Measurements from ENCODE around the gene CEP95. TPM values are rescaled to one million over a fixed set of nuclear protein-coding genes. Genes with fewer than 3 reads are reported as not detected.
A peak's percentile ranks its signal among the peaks of the same experiment; 100 is the strongest.
"Not testable (repeated sequence)": the region's sequence is repeated elsewhere in the genome, so short reads cannot be mapped to it uniquely, and the experiment has no call there.

The CEP95 gene
- total RNA-seq, 6 experiments from 2014 or later: 9.0 to 13.0 (median 11.5) TPM

GRCh38 chr17:64491034-64491860 is 15.5 kb upstream of the CEP95 start:
- Mint-ChIP-seq H3K36me3 (ENCODE audit: low read depth) (peaks cover 24% of the 10 kb centered on the region; the same call in 1 of the 2 replicates), H3K4me3 (no peak overlapping the region), H3K9me3 (peaks cover 5% of the 10 kb centered on the region; the same call in 1 of the 2 replicates), H3K27ac (no peak overlapping the region; the same call in 1 of the 2 replicates), H3K4me1 (ENCODE audit: low read depth) (peaks cover 20% of the 10 kb centered on the region), H3K27me3 (ENCODE audit: insufficient read depth) (peaks cover 8% of the 10 kb centered on the region)
- DNase-seq: no peak
- TF ChIP-seq CTCF (IDR thresholded peaks at IDR 0.05): peak; percentile 84

GRCh38 chr17:64491994-64492393 is 14.8 kb upstream of the CEP95 start:
- Mint-ChIP-seq H3K27ac (no peak overlapping the region; the same call in 1 of the 2 replicates), H3K36me3 (ENCODE audit: low read depth) (peaks cover 31% of the 10 kb centered on the region; the same call in 1 of the 2 replicates), H3K4me1 (ENCODE audit: low read depth) (peaks cover 27% of the 10 kb centered on the region), H3K27me3 (ENCODE audit: insufficient read depth) (peaks cover 15% of the 10 kb centered on the region), H3K9me3 (peaks cover 10% of the 10 kb centered on the region), H3K4me3 (no peak overlapping the region)
- TF ChIP-seq CTCF (IDR thresholded peaks at IDR 0.05): no peak
- no peak for DNase-seq

- Mint-ChIP-seq H3K36me3 (ENCODE audit: low read depth) (peaks cover 31% of the 10 kb centered on the region), H3K4me3 (no peak overlapping the region), H3K9me3 (peaks cover 14% of the 10 kb centered on the region), H3K27ac (no peak overlapping the region), H3K27me3 (ENCODE audit: insufficient read depth) (peaks cover 20% of the 10 kb centered on the region), H3K4me1 (ENCODE audit: low read depth) (peaks cover 33% of the 10 kb centered on the region)
- DNase-seq: no peak
- peak; percentile 79 for TF ChIP-seq CTCF (IDR thresholded peaks at IDR 0.05)
These were observed 14.2 kb upstream of the CEP95 start for GRCh38 chr17:64492481-64493109.

- DNase-seq: no peak
- Mint-ChIP-seq H3K36me3 (ENCODE audit: low read depth) (peaks cover 39% of the 10 kb centered on the region), H3K9me3 (peaks cover 14% of the 10 kb centered on the region), H3K27ac (peak overlapping the region; percentile 5; the same call in 1 of the 2 replicates), H3K4me3 (no peak overlapping the region), H3K4me1 (ENCODE audit: low read depth) (peaks cover 48% of the 10 kb centered on the region), H3K27me3 (ENCODE audit: insufficient read depth) (peaks cover 27% of the 10 kb centered on the region)
- no peak for TF ChIP-seq CTCF (IDR thresholded peaks at IDR 0.05)
These were observed 12.7 kb upstream of the CEP95 start for GRCh38 chr17:64494121-64494520.

GRCh38 chr17:64495300-64495699 is 11.5 kb upstream of the CEP95 start:
- Mint-ChIP-seq H3K36me3 (ENCODE audit: low read depth) (peaks cover 46% of the 10 kb centered on the region), H3K4me1 (ENCODE audit: low read depth) (peaks cover 60% of the 10 kb centered on the region), H3K27me3 (ENCODE audit: insufficient read depth) (peaks cover 31% of the 10 kb centered on the region), H3K4me3 (peak overlapping the region; percentile 100), H3K9me3 (peaks cover 14% of the 10 kb centered on the region)
- not testable (repeated sequence) for H3K27ac Mint-ChIP-seq, DNase-seq

- peaks cover 50% of the 10 kb centered on the region for H3K36me3 Mint-ChIP-seq (ENCODE audit: low read depth)
- DNase-seq: no peak
- peak overlapping the region; percentile 100 for H3K4me3 Mint-ChIP-seq
- H3K27ac Mint-ChIP-seq: peak overlapping the region; percentile 100
- H3K4me1 Mint-ChIP-seq (ENCODE audit: low read depth): peaks cover 71% of the 10 kb centered on the region
- peaks cover 32% of the 10 kb centered on the region for H3K27me3 Mint-ChIP-seq (ENCODE audit: insufficient read depth)
- TF ChIP-seq CTCF (IDR thresholded peaks at IDR 0.05): no peak
- peaks cover 14% of the 10 kb centered on the region for H3K9me3 Mint-ChIP-seq
These were observed 10.4 kb upstream of the CEP95 start for GRCh38 chr17:64496348-64496785.
